Measurements from ENCODE around the gene WDR7.

WDR7 gene

DNA sequence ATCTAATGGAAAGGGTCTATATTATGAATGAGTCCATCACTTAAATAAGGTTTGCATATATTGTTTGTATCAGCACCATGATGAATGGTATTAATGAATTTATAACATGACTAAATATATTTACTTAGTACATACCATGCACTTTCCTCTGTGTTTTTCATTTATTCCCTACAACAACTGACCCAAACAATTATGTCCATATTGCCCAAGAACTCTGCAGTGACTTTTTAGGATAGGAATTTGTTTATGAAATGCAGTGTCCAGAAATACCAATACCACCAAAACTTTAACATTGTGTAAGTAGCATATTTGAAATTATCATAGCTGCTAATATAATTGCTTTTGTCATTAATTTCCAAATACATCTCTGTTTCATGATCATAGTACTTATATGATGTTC lies 119.7 kb downstream of the WDR7 start:
- Histone ChIP-seq H3K36me3 (ENCODE audit: control insufficient read depth, insufficient read depth, low read length) (no peaks in the 10 kb centered on the region), H3K9ac (ENCODE audit: low read depth, low read length) (no peak overlapping the region), H3K9me3 (ENCODE audit: control insufficient read depth, insufficient read depth, low read length) (no peaks in the 10 kb centered on the region), H3K4me3 (ENCODE audit: low read depth, low read length) (no peak overlapping the region), H3K4me1 (ENCODE audit: control insufficient read depth, insufficient read depth, low read length) (no peaks in the 10 kb centered on the region), H3K27me3 (ENCODE audit: control insufficient read depth, insufficient read depth, low read length) (no peaks in the 10 kb centered on the region)

GRCh38 chr18:56775701-56776100 lies 124.5 kb downstream of the WDR7 start:
- Histone ChIP-seq H3K4me3 (ENCODE audit: low read depth, low read length) (no peak overlapping the region), H3K36me3 (ENCODE audit: control insufficient read depth, insufficient read depth, low read length) (no peaks in the 10 kb centered on the region), H3K27me3 (ENCODE audit: control insufficient read depth, insufficient read depth, low read length) (no peaks in the 10 kb centered on the region), H3K4me1 (ENCODE audit: control insufficient read depth, insufficient read depth, low read length) (no peaks in the 10 kb centered on the region), H3K9me3 (ENCODE audit: control insufficient read depth, insufficient read depth, low read length) (no peaks in the 10 kb centered on the region), H3K9ac (ENCODE audit: low read depth, low read length) (no peak overlapping the region)

DNA sequence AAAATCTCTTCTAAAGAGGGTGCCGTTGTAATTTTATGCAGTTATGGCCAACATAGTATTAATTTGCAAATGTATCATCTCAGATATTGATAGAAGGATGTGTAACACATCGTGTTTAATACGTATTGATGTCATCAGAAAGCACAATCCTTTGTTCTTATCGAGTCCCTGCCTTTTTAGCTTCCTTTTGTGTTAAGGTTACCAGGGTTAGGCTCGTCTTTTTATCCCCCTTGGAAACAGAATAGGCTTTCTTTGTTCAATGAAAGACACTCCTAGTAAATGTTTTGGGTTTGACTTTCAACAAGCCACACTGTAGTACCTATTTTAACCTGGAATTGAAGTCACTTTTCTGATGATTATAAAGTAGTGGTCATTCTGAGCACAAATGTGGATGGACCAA lies 136.2 kb downstream of the WDR7 start:
- Histone ChIP-seq H3K4me3 (ENCODE audit: low read depth, low read length) (no peak overlapping the region), H3K4me1 (ENCODE audit: control insufficient read depth, insufficient read depth, low read length) (no peaks in the 10 kb centered on the region), H3K27me3 (ENCODE audit: control insufficient read depth, insufficient read depth, low read length) (no peaks in the 10 kb centered on the region), H3K9me3 (ENCODE audit: control insufficient read depth, insufficient read depth, low read length) (no peaks in the 10 kb centered on the region), H3K36me3 (ENCODE audit: control insufficient read depth, insufficient read depth, low read length) (no peaks in the 10 kb centered on the region), H3K9ac (ENCODE audit: low read depth, low read length) (no peak overlapping the region)

DNA sequence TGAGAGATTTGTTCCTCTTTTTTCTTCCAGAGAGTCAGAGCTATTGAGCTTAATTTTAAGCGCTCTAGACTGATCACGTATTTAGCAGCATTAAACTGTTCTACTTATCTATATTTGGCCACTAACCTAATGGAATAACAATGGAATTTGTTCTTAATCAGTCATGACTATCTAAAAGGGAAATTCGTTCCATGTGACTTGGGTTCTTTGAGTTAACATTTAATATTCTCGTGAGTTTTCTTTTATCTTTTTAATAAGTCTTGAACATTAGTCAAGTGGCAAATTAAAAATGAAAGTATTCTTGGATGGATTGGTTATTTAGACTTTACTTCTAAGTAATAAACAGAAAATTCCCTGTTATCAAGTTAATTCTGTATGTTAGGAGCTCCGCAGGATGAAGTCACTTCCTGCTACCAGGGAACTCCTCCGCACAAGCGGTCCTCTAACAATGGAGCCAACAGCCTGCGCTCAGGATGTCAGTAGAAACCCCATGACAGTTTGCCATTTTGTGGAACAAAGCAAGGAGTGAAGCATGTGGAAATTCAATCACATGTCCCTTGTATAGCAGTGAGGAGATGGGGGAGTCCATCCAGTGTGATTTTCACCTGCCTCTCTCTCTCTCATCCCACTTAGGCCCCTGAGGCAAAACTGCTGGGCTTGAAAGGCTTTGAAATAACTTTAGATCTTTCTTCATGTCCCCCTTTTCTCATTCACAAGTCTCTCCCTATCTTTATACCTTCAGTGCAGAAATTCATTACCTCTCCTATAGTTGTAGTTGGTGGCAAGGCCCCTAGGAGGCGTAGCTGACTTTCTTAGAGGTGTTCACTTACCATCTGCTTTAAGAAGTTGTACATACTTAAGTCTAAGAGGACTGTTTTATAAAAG lies 138.1 kb downstream of the WDR7 start:
- H3K4me3 ChIP-seq (ENCODE audit: low read depth, low read length), result no peak overlapping the region
- no peak overlapping the region for H3K9ac ChIP-seq (ENCODE audit: low read depth, low read length)
- no peaks in the 10 kb centered on the region for H3K36me3 ChIP-seq (ENCODE audit: control insufficient read depth, insufficient read depth, low read length)
- H3K27me3 ChIP-seq (ENCODE audit: control insufficient read depth, insufficient read depth, low read length), result no peaks in the 10 kb centered on the region
- H3K4me1 ChIP-seq (ENCODE audit: control insufficient read depth, insufficient read depth, low read length), result no peaks in the 10 kb centered on the region
- H3K9me3 ChIP-seq (ENCODE audit: control insufficient read depth, insufficient read depth, low read length), result no peaks in the 10 kb centered on the region

- Histone ChIP-seq H3K4me1 (ENCODE audit: control insufficient read depth, insufficient read depth, low read length) (no peaks in the 10 kb centered on the region), H3K9me3 (ENCODE audit: control insufficient read depth, insufficient read depth, low read length) (no peaks in the 10 kb centered on the region), H3K9ac (ENCODE audit: low read depth, low read length) (no peak overlapping the region), H3K4me3 (ENCODE audit: low read depth, low read length) (no peak overlapping the region), H3K36me3 (ENCODE audit: control insufficient read depth, insufficient read depth, low read length) (no peaks in the 10 kb centered on the region), H3K27me3 (ENCODE audit: control insufficient read depth, insufficient read depth, low read length) (no peaks in the 10 kb centered on the region)
These were observed 138.7 kb downstream of the WDR7 start for GRCh38 chr18:56789889-56790180.

DNA sequence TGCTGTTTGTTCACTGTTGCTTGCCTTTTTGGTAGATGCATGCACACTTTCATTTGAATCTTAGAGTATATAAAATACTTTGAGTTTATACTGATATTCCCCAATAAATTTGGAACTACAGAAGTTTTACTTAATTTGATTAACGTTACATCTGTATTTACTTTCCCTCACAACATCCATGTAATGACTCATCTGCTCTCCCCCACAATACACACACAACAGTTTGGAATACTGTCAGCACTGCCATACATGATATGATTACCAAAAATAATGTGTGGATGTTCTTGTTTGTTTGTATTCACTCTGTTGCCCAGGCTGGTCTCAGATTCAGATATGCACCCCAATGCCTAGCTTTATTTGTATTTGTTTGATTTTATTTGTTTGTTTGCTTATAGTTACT lies 144.2 kb downstream of the WDR7 start:
- no peaks in the 10 kb centered on the region for H3K9me3 ChIP-seq (ENCODE audit: control insufficient read depth, insufficient read depth, low read length)
- H3K36me3 ChIP-seq (ENCODE audit: control insufficient read depth, insufficient read depth, low read length), result no peaks in the 10 kb centered on the region
- no peaks in the 10 kb centered on the region for H3K27me3 ChIP-seq (ENCODE audit: control insufficient read depth, insufficient read depth, low read length)
- no peak overlapping the region for H3K9ac ChIP-seq (ENCODE audit: low read depth, low read length)
- H3K4me1 ChIP-seq (ENCODE audit: control insufficient read depth, insufficient read depth, low read length), result no peaks in the 10 kb centered on the region
- no peak overlapping the region for H3K4me3 ChIP-seq (ENCODE audit: low read depth, low read length)

- H3K9ac ChIP-seq (ENCODE audit: low read depth, low read length), result no peak overlapping the region
- no peaks in the 10 kb centered on the region for H3K36me3 ChIP-seq (ENCODE audit: control insufficient read depth, insufficient read depth, low read length)
- no peaks in the 10 kb centered on the region for H3K4me1 ChIP-seq (ENCODE audit: control insufficient read depth, insufficient read depth, low read length)
- no peak overlapping the region for H3K4me3 ChIP-seq (ENCODE audit: low read depth, low read length)
- no peaks in the 10 kb centered on the region for H3K27me3 ChIP-seq (ENCODE audit: control insufficient read depth, insufficient read depth, low read length)
- H3K9me3 ChIP-seq (ENCODE audit: control insufficient read depth, insufficient read depth, low read length), result no peaks in the 10 kb centered on the region
These were observed 148.6 kb downstream of the WDR7 start for GRCh38 chr18:56799756-56800155.

GRCh38 chr18:56803051-56803450 lies 151.9 kb downstream of the WDR7 start:
- Histone ChIP-seq H3K4me3 (ENCODE audit: low read depth, low read length) (no peak overlapping the region), H3K9ac (ENCODE audit: low read depth, low read length) (no peak overlapping the region), H3K36me3 (ENCODE audit: control insufficient read depth, insufficient read depth, low read length) (no peaks in the 10 kb centered on the region), H3K27me3 (ENCODE audit: control insufficient read depth, insufficient read depth, low read length) (no peaks in the 10 kb centered on the region), H3K9me3 (ENCODE audit: control insufficient read depth, insufficient read depth, low read length) (no peaks in the 10 kb centered on the region), H3K4me1 (ENCODE audit: control insufficient read depth, insufficient read depth, low read length) (peaks cover 3% of the 10 kb centered on the region)

DNA sequence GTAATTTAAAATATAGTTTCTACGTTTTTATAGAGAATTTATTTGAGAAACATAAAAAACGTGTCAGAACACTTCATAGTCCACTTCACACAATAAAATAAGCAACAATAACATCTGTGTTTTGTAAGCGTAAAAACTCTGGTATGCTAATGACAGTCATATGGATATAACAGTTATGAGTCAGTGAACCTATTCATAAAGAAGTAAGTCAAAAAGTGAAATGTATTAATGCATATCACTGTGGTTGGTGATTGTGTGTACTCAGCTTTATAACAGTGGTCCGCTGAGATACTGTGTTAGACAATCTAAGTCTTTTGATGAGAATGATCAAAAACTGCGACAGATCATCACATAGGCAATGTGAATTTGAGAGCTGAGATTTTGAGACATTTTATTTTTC lies 153.2 kb downstream of the WDR7 start:
- H3K27me3 ChIP-seq (ENCODE audit: control insufficient read depth, insufficient read depth, low read length), result no peaks in the 10 kb centered on the region
- H3K4me3 ChIP-seq (ENCODE audit: low read depth, low read length), result no peak overlapping the region
- no peaks in the 10 kb centered on the region for H3K9me3 ChIP-seq (ENCODE audit: control insufficient read depth, insufficient read depth, low read length)
- no peak overlapping the region for H3K9ac ChIP-seq (ENCODE audit: low read depth, low read length)
- no peaks in the 10 kb centered on the region for H3K36me3 ChIP-seq (ENCODE audit: control insufficient read depth, insufficient read depth, low read length)
- peaks cover 3% of the 10 kb centered on the region for H3K4me1 ChIP-seq (ENCODE audit: control insufficient read depth, insufficient read depth, low read length)

DNA sequence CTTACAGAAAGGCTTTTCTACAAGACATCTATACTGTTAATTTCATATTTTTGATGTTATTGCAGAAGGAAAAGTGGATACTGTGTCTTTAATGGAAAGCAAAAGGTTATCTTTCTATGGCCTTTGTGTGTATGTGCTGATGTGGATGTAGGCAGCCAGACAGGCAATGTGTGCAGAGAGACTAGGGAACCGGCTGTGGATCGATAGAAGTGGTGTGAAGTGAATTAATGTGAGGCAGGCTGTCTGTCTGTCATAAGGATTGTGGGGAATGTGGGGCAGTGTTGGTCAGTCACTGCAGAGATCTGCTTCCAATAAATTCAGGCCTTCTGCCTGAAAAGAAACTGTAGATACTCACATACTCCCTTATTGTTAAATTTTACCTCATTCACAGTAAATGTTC lies 156.7 kb downstream of the WDR7 start:
- Histone ChIP-seq H3K9ac (ENCODE audit: low read depth, low read length) (no peak overlapping the region), H3K36me3 (ENCODE audit: control insufficient read depth, insufficient read depth, low read length) (no peaks in the 10 kb centered on the region), H3K4me1 (ENCODE audit: control insufficient read depth, insufficient read depth, low read length) (peaks cover 3% of the 10 kb centered on the region)

DNA sequence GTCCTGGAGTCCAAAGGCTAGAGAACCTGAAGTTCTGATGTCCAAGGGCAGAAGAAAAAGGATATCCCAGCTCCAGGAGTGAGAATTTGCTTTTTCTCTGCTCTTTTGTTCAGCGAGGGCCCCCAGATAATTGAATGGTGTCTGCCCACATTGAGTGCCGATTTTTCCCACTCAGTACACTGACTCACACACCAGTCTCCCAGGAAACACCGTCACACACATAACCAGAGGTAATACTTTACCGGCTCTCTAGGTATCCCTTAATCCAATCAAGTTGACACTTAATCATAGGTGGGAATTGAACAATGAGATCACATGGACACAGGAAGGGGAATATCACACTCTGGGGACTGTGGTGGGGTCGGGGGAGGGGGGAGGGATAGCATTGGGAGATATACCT lies 161.5 kb downstream of the WDR7 start:
- H3K4me3 ChIP-seq (ENCODE audit: low read depth, low read length), result no peak overlapping the region

More for the DNA sequence above, 156.7 kb downstream of the WDR7 start:
- Histone ChIP-seq H3K9me3 (ENCODE audit: control insufficient read depth, insufficient read depth, low read length) (no peaks in the 10 kb centered on the region), H3K27me3 (ENCODE audit: control insufficient read depth, insufficient read depth, low read length) (no peaks in the 10 kb centered on the region), H3K4me3 (ENCODE audit: low read depth, low read length) (no peak overlapping the region)

GRCh38 chr18:56815926-56816325 lies 164.8 kb downstream of the WDR7 start:
- H3K9me3 ChIP-seq (ENCODE audit: control insufficient read depth, insufficient read depth, low read length), result no peaks in the 10 kb centered on the region
- no peaks in the 10 kb centered on the region for H3K27me3 ChIP-seq (ENCODE audit: control insufficient read depth, insufficient read depth, low read length)
- H3K4me3 ChIP-seq (ENCODE audit: low read depth, low read length), result no peak overlapping the region
- no peaks in the 10 kb centered on the region for H3K36me3 ChIP-seq (ENCODE audit: control insufficient read depth, insufficient read depth, low read length)
- no peaks in the 10 kb centered on the region for H3K4me1 ChIP-seq (ENCODE audit: control insufficient read depth, insufficient read depth, low read length)
- H3K9ac ChIP-seq (ENCODE audit: low read depth, low read length), result no peak overlapping the region

More for the DNA sequence above, 161.5 kb downstream of the WDR7 start:
- Histone ChIP-seq H3K9ac (ENCODE audit: low read depth, low read length) (no peak overlapping the region), H3K9me3 (ENCODE audit: control insufficient read depth, insufficient read depth, low read length) (no peaks in the 10 kb centered on the region), H3K36me3 (ENCODE audit: control insufficient read depth, insufficient read depth, low read length) (no peaks in the 10 kb centered on the region), H3K27me3 (ENCODE audit: control insufficient read depth, insufficient read depth, low read length) (no peaks in the 10 kb centered on the region), H3K4me1 (ENCODE audit: control insufficient read depth, insufficient read depth, low read length) (no peaks in the 10 kb centered on the region)

Measured in iPS-15b (cell line).